NCI-H2171 (cell line): ENCODE results near the gene MAP3K1.

Experiments used
- DNase-seq: peaks from one replicate; lab custom pipeline; 2025; lab: John Stamatoyannopoulos, UW

The MAP3K1 gene

DNA sequence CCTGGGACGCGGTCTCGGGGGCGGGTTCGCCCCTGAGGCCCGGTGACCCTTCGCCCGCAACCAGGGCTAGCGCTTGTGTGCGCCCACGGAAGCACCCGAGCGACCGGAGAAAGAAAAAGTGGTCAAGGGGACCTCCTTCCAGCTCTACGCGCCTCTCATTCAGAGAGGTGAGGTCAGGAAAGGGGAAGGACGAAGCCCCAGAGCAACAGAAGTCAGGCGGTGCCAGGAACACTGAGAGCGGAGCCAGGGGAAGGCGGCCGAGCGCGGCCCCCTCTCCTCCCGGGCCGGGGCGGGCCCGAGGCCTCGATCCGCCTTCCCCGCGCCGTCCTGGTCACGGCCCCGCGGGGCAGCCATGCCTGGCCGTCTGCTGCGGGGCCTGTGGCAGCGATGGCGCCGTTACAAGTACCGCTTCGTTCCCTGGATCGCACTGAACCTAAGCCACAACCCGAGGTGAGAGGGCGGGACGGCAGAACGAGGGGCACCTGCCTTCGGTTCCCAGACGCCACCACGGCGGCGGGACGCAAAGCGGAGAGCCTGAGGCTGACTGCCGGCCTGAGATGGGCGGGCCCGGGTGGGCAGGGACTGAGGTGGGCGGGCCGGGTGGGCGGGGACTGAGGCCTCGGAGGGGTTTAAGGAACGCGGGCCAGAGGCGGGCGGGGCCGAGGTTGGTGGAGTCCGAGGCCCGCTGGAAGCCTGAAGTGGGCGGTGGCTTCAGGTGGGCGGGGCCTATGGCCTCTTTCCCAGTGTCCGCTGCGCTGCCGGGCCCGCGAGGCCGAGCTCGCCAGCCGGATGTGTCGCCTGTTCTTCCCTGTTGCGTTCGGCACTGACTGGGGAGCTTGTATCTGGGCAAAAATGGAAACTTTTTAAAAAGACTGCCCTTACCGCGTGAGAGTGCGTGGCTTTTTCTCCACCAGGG is 94.2 kb downstream of the MAP3K1 start, which contains the start of gene SETD9:
TSS of gene SETD9 (plus strand) at position 303 of the 916 bp plus-strand sequence. CDS start at position 353, 50 bp downstream.
- DNase-seq = peak; percentile 84

DNA sequence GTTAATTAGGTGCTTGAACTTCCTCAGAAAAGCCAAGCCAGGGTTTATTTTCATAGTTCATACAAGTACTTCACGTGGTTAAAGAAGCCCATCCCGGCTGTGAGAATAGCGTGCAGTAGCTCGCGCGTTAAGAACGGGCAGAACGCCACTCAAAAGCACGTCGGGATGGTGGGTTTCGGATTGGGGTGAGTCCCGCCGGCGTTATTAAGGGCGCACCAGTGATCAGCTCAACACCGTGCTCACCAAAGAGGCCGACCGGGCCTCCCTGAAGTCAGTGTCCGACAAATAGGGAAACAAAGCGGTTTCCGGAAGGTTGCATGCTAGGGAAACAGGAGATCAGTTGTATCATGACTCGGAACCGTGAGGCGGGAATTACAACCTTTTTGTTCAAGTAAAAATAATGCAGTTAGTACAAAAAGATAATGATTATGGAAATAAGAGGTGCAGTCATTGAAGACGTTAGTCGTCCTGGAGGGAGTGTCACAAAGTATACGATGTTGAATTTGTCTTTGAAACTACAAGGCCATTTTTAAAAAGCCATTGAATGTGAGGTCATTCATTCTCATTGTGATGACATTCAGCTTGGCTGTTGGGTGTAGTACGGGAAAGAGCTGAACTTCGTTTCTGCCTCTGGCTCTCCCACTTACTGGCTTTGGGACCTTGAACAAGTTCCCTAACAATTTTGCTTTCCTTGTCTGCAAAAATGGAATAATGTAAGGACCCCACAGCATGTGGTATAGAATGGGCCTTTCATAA is 95.0 kb downstream of the MAP3K1 start:
- peak; percentile 28 for DNase-seq

DNA sequence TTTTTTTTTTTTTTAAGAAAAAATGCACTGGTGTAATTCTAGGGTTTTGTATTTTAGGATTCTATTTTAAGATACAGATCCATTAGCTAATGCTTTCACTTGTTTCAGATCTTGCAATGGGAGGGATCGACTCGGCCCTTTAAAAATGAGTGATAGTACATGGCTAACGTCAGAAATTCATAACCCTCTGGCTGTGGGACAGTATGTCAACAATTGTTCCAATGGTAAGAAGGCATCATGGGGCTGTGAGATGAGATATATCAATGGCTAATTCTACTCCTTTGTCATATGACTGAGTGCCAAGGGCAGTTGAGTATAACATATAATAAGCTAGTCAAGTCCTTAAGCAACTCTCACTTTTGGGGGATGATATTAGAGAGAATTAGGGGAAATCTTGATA is 98.4 kb downstream of the MAP3K1 start:
- DNase-seq = no peak

DNA sequence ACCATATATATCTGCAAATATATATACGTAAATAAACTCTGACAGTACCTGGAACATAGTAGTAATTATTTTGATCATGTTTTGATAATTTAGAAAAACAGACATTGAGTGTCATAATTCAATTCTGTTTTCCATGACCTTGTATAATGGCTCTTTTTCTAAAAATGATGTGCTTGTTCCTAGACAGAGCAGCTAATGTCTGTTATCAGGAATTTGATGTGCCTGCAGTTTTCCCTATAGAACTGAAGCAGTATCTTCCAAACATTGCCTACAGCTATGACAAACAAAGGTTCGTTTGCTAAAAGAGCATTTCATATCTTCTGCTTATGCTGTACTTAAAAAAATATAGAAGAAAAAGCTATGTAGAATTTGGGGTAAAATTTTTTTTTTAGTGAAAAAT is 99.3 kb downstream of the MAP3K1 start:
- DNase-seq = no peak

DNA sequence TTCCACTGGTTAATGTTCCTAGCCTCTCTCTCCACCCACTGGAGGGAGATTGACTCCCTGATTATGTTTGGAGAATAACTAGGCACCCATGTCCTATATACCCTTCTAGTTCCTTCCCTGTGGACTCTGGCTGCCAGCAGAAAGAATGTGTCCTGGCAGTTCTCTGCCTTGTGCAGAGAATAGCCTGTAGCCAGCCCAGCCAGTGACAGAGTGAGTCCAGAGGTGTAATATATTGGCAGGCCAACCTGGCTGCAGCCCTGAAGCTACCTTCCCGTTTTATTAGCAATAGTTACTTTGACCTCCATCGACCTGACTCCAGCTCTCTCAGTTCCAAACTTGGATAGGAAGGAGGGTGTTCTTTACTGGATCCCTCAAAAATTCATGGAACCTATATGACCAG is 102.2 kb downstream of the MAP3K1 start:
- DNase-seq = no peak

DNA sequence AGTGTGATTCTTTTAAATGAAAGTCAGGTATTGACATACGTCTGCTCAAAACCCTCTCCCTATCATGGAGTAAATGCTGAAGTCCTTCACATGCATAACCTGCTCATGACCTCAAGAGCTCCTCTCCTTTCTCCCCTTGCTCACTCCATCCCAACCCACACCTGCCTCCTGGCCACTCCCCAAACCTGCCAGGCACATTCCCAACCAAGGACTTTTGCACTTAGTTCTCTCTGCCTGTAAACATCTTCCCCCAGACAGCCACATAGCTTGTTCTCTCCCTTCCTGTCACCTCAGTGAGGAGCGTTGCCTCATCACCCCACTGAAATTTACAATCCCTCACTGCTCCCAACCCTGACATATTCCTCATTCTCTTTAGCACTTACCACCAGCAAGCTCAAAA is 102.7 kb downstream of the MAP3K1 start:
- no peak for DNase-seq

DNA sequence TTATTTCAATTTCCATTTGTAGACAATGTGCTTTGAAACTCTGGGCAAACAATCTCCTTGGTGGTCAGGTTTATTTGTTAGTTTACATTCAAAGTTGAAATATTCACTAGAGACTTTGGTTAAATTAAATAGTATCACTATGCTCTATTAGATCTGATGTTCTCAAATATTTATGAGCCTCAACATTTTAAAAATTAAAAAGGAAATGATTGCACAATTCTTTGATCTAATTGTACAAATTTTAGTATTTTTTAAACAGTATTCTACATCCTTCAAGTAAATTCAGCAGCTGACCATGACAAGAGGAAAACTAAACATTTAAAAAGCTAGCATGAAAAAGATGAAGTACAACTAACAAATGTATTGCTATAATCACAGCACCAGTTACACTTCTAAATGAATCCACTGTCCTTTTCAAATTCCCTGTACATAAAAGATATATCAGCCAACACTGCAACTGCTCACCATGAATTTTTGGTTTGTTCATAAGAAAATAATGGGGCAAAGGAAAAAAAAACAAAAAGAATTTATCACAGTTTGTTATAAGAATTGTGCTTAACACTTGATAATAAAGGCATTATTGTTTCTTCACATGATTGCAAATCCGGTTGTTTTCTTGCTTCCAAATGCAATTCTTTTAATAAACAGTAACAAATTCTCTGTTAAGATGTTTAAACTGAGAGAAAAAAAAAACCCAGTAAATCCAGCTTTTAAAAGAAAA is 104.8 kb downstream of the MAP3K1 start:
- DNase-seq = no peak

DNA sequence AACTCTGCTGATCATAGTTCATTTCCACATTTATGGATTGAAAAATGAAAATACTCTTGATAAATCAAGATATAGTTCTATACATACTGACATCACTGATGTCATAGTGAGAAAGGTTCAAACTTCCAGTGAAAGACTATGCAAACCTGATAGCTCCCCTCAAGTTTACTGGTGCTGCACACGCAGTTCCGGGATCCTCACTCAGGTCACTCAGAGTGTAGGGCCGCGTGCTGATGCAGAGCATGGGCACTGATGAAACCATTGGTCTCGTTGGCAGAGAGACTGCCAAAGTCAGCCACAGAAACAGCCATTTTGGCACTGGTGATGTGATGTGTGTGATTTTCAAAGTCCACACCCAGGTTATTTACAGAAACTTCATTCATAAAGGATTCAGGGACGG is 107.6 kb downstream of the MAP3K1 start:
- DNase-seq = no peak

DNA sequence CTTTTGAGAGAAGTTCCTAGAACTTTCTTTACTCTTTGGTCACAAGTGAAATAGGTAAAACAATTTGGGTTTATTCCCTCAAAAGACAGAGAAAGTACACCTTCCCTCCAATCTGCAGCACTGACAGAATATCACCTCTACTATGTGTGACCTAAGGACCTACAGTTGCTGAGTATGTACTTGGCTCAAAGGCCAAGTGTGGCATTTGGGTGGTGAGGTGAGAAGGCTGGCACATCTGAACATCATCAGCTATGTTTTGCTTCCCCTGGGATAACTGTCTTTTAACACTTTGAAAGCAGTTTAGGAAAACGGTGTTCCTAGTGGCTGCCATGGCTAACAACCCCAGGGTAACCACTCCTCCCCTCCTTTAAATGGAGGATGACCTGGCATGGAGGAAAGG is 119.0 kb downstream of the MAP3K1 start:
- DNase-seq = no peak

DNA sequence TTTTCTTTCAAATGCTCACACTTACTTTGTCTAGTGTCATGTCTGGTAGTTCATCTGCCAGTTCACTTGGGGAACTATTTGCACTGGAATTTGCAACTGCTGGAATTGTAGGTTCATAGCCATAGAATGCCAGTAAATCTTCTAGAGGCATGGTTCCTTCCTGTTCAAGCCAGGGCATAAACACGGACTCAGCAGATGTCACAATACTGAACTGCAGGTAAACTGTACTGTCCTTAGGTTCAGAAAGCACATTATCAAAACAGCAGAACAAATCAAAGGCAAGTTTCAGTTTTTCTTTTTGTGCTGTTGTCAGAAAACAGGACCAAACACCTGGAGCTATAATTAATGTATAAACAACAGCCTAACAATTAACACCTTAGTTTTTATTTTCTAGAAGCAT is 123.5 kb downstream of the MAP3K1 start:
- no peak for DNase-seq

DNA sequence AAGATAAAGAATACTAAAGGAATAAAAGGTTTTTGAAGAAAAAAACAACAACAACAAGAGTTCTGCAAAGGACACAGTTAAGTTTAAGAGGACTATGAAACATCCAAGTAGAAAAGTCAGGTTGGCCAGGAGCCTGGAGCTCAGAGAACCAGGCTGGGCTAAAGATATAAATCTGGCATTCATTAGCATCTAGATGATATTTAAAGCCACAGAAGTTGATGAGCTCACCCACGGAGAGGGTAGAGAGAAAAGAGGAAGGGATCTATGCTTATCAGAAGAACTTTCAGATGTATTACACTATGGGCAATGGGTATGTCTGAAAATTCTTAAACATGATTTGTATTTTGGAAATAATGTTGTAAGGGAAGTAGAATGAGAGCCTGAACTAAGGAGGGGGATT is 126.6 kb downstream of the MAP3K1 start:
- no peak for DNase-seq
